ENCODE results near the gene CELF2.

Gene CELF2

DNA sequence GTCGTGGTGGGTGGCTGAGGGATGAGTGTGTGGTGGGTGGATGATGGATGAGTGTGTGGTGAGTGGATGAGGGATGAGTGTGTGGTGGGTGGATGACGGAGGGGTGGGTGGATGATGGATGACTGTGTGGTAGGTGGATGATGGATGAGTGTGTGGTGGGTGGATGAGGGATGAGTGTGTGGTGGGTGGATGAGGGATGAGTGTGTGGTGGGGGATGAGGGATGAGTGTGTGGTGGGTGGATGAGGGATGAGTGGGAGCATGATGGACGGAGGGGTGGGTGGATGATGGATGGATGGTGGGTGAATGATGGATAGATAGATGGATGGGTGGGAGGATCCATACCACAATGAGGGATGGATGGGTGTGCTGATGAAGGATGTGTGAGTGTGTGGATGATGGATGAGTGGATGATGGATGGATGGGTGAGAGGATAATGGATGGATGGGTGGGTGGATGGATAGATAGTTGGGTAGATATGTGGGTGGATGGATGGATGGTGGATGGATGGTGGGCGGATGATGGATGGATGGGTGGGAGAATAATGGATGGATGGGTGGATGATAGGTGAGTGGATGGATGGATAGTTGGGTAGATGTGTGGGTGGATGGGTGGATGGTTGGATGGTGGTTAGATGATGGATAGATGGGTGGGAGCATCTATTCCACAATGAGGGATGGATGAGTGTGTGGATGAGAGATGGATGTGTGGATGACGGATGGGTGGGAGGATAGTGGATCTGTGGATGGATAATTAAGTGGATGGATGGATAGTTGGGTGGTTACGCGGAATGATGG lies 266.8 kb downstream of the CELF2 start:
- DNase-seq = no peak

DNA sequence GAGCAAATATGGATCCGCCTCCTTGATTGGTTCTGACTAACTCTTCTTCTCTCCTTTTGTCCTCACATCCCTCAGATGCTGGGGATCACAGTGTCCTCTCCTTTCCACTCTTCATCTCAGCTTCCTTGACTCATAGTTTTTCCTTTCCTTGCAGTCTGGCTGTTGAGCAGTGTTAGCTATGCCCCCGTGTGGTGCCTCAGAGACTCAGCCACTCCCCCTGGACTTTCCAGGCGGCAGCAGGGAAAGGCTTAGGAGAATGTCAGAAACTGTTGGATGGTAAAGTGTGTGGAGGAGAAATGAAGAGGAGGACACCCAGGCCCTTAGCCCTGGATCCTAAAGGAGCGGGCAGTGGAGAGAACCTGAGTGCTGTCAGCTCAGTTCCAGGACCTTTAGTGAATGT lies 267.5 kb downstream of the CELF2 start:
- no peak for DNase-seq

- DNase-seq = no peak
Observed at GRCh38 chr10:11286261-11286852, 268.7 kb downstream of the CELF2 start.

GRCh38 chr10:11288302-11288701 lies 270.6 kb downstream of the CELF2 start:
- no peak for DNase-seq

GRCh38 chr10:11290156-11290890 lies 272.7 kb downstream of the CELF2 start:
- DNase-seq = no peak

DNA sequence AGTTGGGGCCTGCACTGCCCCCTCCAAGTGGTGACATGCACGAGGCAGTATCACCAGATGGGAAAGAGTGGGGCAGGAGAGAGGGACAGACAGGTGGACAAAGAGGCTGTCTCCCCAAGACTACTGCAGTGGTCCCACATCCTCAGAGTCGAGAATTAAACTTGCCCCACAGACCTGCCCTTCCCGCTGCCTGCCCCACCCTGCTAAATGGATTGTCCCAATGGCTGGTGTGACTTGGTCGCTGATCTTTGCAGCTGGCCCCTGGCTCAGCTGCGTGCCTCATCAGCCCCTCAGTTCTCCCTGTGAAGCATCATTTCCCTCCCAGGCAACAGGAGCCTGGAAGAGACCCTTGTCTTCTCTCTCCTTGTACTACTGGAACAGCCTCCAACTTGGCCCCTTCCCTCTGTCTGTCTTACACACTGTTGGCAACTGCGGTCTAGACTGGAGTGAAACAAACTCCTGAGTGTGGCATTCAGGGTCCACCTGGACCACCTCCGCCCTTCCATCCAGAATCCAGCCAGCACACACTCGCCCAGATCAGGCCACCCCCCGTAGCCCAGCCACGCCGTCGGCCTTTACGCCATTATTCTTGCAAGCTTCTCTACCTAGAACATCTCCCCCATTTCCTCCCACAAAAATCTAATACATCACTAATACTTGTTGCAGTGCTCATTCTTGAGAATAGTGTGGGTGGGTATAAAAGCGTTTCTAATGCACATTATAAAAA lies 275.1 kb downstream of the CELF2 start:
- no peak for DNase-seq

DNA sequence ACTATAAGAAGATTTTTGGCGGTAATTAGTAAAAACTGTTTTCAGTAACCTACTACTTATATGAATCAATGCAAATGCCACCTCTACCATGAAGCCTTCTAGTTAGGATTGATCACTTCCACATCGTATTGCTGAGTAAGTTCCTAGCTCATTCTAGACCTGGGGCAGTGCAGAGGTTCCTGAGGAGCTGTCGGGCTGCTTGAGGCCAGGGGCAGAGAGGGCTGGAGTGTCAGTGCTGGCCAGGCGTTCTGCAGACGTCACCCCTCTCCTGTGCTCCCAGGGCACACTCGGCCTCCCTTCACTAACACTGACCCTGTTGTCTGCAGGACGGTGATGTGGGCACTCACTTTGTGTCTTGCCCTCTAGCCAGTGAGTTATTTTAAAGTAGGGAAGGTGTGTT lies 275.7 kb downstream of the CELF2 start:
- DNase-seq = no peak

- DNase-seq = no peak
Observed at GRCh38 chr10:11294831-11295450, 277.3 kb downstream of the CELF2 start.

- no peak for DNase-seq
Observed at GRCh38 chr10:11295492-11295891, 277.8 kb downstream of the CELF2 start.

- no peak for DNase-seq
Observed at GRCh38 chr10:11297136-11297535, 279.5 kb downstream of the CELF2 start.

DNA sequence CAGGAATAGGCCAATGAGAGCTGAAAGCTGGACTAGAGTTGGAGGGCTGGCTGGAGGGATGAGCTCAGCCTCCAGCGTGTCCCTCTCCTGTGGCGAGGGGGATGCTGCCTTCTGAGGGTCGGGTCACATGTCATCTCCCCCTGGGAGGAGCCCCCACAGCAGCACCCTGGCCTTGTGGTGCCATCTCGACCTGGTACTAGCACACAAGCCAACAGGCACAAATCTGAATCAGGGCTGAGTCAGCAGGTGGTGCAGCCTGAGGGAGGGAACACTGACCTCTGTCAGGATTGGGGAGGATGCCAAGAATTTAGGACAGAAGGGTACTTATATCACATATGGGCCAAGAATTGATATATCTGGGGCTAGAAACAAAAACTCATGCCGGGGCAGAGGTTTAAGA lies 280.4 kb downstream of the CELF2 start:
- no peak for DNase-seq

- no peak for DNase-seq
Observed at GRCh38 chr10:11299125-11299524, 281.5 kb downstream of the CELF2 start.

DNA sequence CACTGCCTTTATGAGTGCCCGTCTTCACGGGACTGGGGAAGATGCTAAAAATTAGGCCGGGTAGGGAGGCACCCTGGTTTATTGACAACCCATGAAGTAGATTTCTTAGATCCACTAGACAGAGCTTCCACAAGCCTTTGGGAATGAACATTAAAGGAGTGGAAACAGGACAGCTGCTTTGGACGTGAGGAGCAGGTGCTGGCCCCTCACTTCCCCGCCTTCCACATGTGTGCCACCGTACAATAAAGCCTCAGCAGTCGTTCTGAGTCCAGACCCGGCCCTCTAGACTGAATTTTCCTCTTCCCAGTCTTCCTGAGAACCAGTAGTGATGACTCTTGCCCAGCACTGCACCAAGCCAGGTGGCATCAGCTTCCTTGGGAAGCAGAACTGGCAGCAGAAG lies 282.4 kb downstream of the CELF2 start:
- DNase-seq = no peak

GRCh38 chr10:11300563-11300962 lies 282.9 kb downstream of the CELF2 start:
- no peak for DNase-seq

- DNase-seq = no peak
Observed at GRCh38 chr10:11301571-11302111, 284.0 kb downstream of the CELF2 start.

GRCh38 chr10:11302181-11302580 lies 284.5 kb downstream of the CELF2 start:
- no peak for DNase-seq

DNA sequence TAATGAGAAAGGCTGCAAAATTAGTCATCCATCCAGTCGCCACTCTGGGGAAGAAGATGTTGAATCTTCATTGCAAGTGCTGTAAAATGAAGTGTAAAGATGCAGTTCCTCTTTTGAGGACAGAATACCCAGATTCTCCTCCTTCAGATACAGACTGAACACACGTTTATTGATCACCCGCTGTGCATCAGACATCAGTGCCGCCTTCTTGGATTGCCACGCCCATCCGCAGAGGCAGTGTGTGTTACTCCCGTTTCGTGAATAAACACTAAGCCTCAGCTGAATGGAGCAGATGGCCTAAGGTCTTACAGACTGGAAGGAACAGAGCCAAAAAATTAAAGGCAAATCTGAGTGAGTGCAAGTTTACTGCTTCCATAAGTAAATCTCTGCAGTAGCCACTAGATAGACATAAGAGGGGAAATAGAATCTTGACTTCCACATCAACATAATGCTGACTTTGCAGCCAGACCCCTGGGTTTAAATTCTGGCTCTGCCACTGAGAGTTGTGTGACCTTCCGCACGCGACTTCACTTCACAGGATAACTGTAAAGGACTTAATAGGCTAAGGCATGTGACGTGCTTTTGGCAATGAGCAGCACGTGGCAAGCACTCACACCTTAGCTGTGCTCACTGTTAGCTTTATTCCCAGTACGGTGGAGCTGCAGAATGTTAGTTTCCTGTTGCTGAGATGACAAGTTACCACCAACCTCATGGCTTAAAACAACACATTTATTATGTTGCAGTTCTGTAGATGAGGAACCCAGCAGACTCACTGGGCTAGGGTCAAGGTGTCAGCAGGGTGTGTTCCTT lies 285.9 kb downstream of the CELF2 start:
- no peak for DNase-seq

DNA sequence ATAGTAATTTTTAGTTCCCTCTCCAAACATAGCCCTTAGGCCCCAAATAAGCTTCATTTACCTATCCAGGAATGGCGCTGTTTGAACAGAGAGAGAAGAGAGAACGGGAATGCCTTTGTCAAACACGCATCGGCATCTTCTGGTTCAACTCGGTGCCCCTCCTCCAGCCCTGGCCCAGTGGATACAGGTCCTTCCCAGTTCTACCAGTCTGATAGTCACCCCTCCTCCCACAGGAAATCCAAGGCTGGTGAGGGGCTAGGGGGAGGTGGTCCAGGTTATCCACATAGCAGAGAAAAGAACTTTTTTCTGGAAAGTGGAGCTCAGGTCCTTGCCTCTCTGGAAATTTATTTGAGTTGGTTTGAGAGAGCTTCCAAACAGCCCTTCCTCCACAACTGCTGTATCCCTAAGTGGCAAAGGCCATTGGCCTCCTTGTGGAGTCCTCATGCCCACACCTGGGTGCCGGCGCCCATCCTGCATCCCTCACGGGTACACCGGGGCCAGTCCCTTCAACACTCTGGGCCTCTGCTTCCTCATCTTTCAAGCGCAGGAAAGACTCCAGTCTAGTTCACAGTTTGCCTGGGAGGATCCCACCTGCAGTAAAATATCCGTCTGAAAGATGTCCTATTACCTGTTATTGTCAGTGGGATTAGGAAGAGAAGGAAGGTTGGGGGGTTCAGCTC lies 287.4 kb downstream of the CELF2 start:
- no peak for DNase-seq

- DNase-seq = no peak
Observed at GRCh38 chr10:11305825-11306593, 288.3 kb downstream of the CELF2 start.

- DNase-seq = no peak
Observed at GRCh38 chr10:11307004-11307403, 289.3 kb downstream of the CELF2 start.
